HL-60/S4 treated with retinoic acid at 250 ng/mL for 4 days and 3 days (cell line): Measurements from ENCODE around the gene FCHSD2.
"Not testable (repeated sequence)": the region's sequence is repeated elsewhere in the genome, so short reads cannot be mapped to it uniquely, and the experiment has no call there.

Experiments used
- in situ Hi-C: fragments of 300-500 bp; cut with MboI; formaldehyde crosslinking; loops from 2 replicates; pipeline ENCODE4 v1.7.0; 2022; ENCODE audit warnings: low sequenced_read_pairs

The FCHSD2 gene

GRCh38 chr11:72940417-72940816 is 201.7 kb downstream of the FCHSD2 start:
- in situ Hi-C loops: no loop called here

- in situ Hi-C loops: no loop called here
These were observed 203.1 kb downstream of the FCHSD2 start for GRCh38 chr11:72939031-72939430.

DNA sequence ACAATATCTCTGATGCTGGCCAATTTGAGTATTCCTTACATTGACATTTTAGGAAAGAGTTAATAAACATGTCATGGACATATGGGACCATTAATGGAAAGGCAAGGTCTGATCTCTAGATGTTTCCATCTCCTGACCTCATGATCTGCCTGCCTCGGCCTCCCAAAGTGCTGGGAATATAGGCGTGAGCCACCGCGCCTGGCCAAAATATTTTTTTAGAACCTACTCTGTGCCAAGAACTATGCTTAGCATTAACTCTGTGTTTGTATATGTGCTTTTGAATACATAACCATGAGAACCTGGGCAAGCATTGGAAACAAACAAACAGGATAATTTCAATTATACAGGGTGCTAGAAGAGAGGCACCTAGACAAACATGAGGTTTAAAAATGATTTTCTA is 204.7 kb downstream of the FCHSD2 start:
- in situ Hi-C loops: no loop called here

GRCh38 chr11:72935700-72936099 is 206.4 kb downstream of the FCHSD2 start:
- in situ Hi-C loops: no loop called here

GRCh38 chr11:72932132-72932570 is 210.0 kb downstream of the FCHSD2 start:
- in situ Hi-C loops: no loop called here

DNA sequence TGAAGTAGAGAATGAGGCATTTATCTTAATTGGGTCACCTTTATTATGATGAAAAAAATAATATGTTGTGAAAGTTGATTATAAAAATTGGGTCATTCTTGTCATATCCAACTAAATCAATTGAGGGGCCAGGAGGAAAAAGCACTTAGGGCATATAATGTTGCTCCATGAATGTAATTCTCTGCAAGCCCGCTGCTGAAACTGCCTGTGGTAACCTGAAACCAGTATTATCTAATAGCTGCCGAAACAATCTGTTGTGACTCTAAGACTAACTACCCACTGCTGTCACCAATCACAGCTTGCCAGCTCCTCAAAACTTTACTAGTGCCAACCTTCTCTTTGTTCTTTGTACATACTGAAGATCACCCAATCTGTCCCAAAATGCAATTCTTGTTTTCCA is 212.1 kb downstream of the FCHSD2 start:
- in situ Hi-C loops: no loop called here

DNA sequence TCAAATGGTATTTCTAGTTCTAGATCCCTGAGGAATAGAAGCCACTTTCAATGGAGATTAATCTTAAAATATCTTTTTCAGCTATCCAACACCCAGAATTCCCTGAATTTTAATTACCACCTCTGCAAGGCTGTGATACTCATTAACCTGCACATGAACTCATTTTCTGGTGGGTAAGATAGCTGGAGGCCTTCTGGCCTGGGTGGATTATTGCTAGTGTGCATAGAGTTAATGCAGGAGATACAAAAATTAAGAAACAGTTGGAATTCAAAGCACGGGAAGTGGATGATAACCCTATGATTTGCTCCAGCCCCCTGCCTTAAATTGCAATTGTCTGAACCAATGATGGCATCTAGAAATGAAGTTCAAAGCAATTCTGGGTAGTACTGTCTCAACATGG is 212.9 kb downstream of the FCHSD2 start:
- in situ Hi-C loops: no loop called here

GRCh38 chr11:72927380-72927779 is 214.7 kb downstream of the FCHSD2 start:
- in situ Hi-C loops: no loop called here

DNA sequence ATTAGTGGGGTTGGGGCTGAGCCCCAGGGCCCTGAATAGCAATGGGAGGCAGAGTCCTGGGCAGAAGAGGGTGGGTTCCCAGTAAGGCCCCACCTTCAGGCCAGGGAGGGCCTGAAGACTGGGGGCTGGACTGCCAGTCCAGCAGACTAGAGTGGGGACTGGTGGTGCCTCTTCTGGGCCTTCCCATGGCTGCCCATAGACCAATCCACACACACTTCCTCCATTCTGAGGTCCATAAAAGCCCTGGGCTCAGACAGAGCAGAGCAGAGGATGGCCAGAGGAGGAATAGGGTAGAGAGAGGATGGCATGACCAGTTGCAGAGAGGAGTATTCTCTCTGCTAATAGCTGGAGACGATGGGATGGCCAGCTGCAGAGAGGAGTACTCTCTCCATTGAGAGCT is 216.0 kb downstream of the FCHSD2 start:
- in situ Hi-C loops: no loop called here

DNA sequence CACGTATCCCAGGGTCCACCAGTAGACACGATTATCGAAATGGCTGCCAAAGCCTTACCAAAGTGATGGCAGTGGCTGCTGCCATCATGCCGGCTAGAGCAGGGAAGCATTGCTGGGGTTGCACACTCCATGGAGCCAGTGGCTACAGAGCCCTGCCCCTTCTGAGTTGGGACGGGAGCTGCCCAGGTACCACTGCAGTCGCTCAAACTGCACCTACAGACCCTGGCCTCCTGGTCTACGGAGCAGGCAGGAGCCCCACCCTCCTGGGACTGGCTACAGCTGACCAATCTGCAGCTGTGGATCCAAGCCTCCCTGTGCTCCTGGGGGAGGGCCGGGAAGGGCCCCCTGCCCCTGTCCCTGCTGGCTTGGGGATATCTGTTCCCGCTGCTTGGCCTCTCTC is 216.5 kb downstream of the FCHSD2 start:
- in situ Hi-C loops: no loop called here

- in situ Hi-C loops: no loop called here
These were observed 217.4 kb downstream of the FCHSD2 start for GRCh38 chr11:72924568-72925190.

DNA sequence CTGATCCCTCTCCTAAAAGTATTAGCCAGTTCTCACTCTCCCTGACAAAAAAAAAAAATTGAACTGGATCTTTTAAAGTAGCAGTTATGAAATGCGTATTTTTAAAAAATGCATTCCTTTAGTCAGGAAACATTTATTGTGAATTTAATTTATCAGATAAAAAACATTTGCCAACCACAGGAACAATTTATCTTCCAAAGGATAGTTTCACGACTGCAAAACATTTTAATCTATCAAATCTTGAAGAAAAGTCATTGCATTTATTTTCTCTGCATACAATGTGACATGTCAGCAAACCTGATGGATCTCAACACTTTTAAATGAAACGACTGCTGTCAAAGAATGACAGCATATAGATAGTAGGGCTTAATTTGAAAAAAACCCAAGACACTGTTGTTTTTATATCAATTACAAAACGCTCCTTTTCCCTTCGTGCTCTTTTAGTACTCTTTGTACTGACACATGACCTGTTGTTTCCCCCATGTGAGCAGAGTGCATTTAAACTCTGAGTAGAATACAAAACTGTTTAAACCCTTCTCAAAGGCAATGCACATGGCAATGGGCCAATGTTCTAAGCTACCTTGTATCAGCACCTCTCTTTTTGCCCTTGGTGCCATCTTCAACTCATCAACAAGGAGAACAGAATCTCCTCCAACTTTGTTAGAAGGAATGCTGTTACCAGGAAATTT is 220.9 kb downstream of the FCHSD2 start:
- in situ Hi-C loops: no loop called here

GRCh38 chr11:72920001-72920400 is 222.1 kb downstream of the FCHSD2 start:
- in situ Hi-C loops: no loop called here

DNA sequence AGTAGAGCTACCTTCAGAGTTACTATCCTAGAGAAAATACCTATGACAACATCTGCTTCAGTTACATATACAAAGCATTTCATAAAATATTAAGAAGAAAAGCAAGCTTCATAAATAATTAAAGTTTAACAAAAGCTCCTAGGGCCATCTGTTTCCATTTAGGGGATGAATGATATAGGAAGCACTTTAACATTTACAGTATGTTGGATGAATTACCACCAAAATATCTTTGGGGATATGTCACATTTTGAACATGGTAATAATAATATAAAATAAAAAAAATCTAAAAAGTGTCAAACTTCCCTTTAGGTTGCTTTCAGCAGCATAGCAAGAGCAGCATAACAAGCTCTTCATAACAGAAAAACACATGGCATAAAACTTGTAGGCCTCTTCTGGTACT is 223.3 kb downstream of the FCHSD2 start:
- in situ Hi-C loops: no loop called here

- in situ Hi-C loops: no loop called here
These were observed 229.9 kb downstream of the FCHSD2 start for GRCh38 chr11:72912253-72912652.

DNA sequence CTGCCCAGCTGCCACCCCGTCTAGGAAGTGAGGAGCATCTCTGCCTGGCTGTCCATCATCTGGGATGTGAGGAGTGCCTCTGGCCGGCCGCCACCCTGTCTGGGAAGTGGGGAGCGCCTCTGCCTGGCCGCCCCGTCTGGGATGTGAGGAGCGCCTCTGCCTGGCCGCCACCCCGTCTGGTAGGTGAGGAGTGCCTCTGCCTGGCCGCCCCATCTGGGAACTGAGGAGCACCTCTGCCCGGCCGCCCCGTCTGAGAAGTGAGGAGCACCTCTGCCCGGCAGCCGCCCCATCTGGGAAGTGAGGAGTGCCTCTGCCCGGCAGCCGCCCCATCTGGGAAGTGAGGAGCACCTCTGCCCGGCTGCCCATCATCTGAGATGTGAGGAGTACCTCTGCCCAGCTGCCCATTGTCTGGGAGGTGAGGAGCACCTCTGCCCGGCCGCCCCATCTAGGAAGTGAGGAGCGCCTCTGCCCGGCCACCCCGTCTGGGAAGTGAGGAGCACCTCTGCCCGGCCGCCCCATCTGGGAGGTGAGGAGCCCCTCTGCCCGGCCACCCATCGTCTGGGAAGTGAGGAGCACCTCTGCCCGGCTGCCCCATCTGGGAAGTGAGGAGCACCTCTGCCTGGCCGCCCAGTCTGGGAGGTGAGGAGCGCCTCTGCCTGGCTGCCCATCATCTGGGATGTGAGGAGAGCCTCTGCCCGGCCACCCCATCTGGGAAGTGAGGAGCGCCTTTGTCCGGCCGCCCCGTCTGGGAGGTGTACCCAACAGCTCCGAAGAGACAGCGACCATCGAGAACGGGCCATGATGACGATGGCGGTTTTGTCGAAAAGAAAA is 232.3 kb downstream of the FCHSD2 start:
- in situ Hi-C loops: not testable (repeated sequence)

DNA sequence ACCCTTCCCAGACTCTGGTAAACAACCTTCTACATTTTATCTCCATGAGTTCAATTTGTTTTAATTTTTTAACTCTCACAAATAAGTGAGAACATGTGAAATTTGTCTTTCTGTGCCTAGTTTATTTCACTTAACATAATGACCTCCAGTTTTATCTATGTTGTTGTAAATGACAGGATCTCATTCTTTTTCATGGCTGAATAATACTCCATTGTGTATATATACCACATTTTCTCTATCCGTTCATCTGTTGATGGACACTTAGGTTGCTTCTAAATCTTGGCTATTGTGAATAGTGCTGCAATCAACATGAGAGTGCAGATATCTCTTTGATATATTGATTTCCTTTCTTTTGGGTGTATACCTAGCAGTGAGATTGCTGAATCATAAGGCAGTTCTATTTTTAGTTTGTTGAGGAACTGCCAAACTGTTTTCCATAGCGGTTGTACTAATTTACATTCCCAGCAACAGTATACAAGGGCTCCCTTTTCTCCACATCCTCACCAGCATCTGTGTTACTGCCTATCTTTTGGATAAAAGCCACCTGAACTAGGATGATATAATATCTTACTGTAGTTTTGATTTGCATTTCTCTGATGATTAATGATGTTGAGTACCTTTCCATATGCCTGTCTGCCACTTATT is 234.0 kb downstream of the FCHSD2 start:
- in situ Hi-C loops: no loop called here

DNA sequence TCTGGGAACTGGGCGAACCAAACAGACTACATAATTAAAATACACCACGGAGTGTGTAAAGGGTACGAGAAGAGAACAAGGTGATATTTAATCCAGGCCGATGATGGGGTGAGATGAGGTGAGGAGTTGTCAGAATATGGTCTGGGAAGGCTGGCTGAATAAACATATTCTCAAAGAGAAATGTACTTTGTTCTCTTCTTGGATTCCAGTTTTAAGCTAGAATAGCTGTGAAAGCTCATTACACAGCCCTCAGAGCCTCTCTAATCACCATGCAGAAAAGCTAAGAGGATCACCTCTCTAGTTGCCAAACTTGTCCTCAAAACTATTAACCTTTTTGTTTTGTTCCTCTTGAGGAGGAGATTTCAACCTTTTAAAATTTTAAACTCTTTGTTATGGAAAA is 238.1 kb downstream of the FCHSD2 start:
- in situ Hi-C loops: no loop called here

- in situ Hi-C loops: no loop called here
These were observed 240.7 kb downstream of the FCHSD2 start for GRCh38 chr11:72901374-72901773.

GRCh38 chr11:72900013-72900412 is 242.1 kb downstream of the FCHSD2 start:
- in situ Hi-C loops: no loop called here

- in situ Hi-C loops: no loop called here
These were observed 242.9 kb downstream of the FCHSD2 start for GRCh38 chr11:72899238-72899637.
